Mammary epithelial cell (primary cell): ENCODE data around the gene AADAT.

Experiments used
- EZH2 ChIP-seq: IDR thresholded peaks from 2 replicates; pipeline ENCODE4 v1.6.1; 2012; ENCODE audit warnings: low read length, inconsistent platforms, borderline replicate concordance
- TF ChIP-seq, protein P1 (sequence below), 2 donors: IDR thresholded peaks in 1 of 2; conservative IDR thresholded peaks in 1 of 2; 2 replicates each; pipeline ENCODE4 v1.5.1; 2011 to 2012; ENCODE audit warnings: inconsistent platforms in 2 of 2, low read length in 2 of 2, mild to moderate bottlenecking in 2 of 2, control low read depth in 1 of 2, low read depth in 1 of 2; ENCODE audit not compliant: insufficient read depth in 1 of 2; ENCODE audit errors: extremely low read depth in 1 of 2

DNA sequence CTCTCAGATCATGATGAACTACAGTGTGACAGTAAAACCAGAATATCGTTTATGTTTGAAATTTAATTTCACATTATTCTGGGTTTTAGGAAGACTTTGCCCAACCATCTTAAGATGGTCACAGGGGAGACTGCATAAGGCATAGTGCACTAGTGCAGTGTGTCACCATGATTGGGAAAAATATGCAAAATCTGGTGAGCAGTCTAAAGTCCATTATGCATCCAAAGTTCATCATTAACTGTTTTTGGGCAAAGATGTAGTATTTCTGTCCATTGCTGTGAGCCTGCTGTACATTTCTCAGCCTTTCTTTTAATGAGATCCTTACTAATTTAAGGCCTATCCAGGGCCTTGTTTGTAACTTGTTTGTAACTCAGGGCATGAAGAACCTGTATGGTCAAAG is 52.3 kb downstream of the AADAT start:
- TF ChIP-seq, protein P1, sequence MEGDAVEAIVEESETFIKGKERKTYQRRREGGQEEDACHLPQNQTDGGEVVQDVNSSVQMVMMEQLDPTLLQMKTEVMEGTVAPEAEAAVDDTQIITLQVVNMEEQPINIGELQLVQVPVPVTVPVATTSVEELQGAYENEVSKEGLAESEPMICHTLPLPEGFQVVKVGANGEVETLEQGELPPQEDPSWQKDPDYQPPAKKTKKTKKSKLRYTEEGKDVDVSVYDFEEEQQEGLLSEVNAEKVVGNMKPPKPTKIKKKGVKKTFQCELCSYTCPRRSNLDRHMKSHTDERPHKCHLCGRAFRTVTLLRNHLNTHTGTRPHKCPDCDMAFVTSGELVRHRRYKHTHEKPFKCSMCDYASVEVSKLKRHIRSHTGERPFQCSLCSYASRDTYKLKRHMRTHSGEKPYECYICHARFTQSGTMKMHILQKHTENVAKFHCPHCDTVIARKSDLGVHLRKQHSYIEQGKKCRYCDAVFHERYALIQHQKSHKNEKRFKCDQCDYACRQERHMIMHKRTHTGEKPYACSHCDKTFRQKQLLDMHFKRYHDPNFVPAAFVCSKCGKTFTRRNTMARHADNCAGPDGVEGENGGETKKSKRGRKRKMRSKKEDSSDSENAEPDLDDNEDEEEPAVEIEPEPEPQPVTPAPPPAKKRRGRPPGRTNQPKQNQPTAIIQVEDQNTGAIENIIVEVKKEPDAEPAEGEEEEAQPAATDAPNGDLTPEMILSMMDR (conservative IDR thresholded peaks at IDR 0.05 in 1 of 2, IDR thresholded peaks at IDR 0.05 in 1 of 2; ENCODE audit: extremely low read depth in 1 of 2, insufficient read depth in 1 of 2, low read depth in 1 of 2, low read length in 2 of 2): no peak
- no peak for TF ChIP-seq EZH2
